Naive thymus-derived CD8-positive, alpha-beta T cell (primary cell): ENCODE measurements around the gene HNRNPF. TPM values are rescaled to one million over a fixed set of nuclear protein-coding genes. Genes with fewer than 3 reads are reported as not detected.
"Not testable (repeated sequence)": the region's sequence is repeated elsewhere in the genome, so short reads cannot be mapped to it uniquely, and the experiment has no call there.

ENCODE experiments used
- ATAC-seq, 2 donors: fragments of 150-1000 bp; cut with Tn5 transposase in 1 of 2; sonication (Bioruptor Pico), chemical (Tn5 transposase) in 1 of 2; 1 replicate in 1 of 2; 2 replicates in 1 of 2; pipeline ENCODE4 v1.10.0; 2021; ENCODE audit warnings: mild to moderate bottlenecking in 2 of 2, moderate library complexity in 2 of 2
- POLR2A ChIA-PET: fragments of 350-600 bp; sonication (Branson Sonifier 250); formaldehyde crosslinking; loops from one replicate; lab custom pipeline; 2021; ENCODE audit warnings: antibody characterized with exemption; lab: Charles Lee
- DNase-seq, 10 donors: peaks; one replicate each; pipeline versions ENCODE4 v3.0.0 to v3.0.0-alpha.2; 2020 to 2022
- H3K27ac Mint-ChIP-seq, 10 donors: one replicate each; pipeline ENCODE4 v1.8.0; 2020 to 2022; ENCODE audit warnings: mild to moderate bottlenecking in 10 of 10, mixed read lengths in 10 of 10, moderate library complexity in 4 of 10, inconsistent platforms in 1 of 10
- H3K27me3 Mint-ChIP-seq, 5 donors: one replicate each; pipeline ENCODE4 v1.8.0; 2021 to 2022; ENCODE audit warnings: mixed read lengths in 5 of 5
- H3K36me3 Mint-ChIP-seq, 3 donors: one replicate each; pipeline ENCODE4 v1.8.0; 2020 to 2022; ENCODE audit warnings: mixed read lengths in 3 of 3, mild to moderate bottlenecking in 2 of 3, inconsistent platforms in 1 of 3
- H3K4me1 Mint-ChIP-seq, 4 donors: one replicate each; pipeline ENCODE4 v1.8.0; 2021 to 2022; ENCODE audit warnings: mixed read lengths in 4 of 4
- H3K4me3 Mint-ChIP-seq, 10 donors: one replicate each; pipeline ENCODE4 v1.8.0; 2020 to 2022; ENCODE audit warnings: mild to moderate bottlenecking in 10 of 10, mixed read lengths in 10 of 10, moderate library complexity in 6 of 10, inconsistent platforms in 1 of 10
- H3K9me3 Mint-ChIP-seq, 9 donors: one replicate each; pipeline ENCODE4 v1.8.0; 2020 to 2022; ENCODE audit warnings: mixed read lengths in 9 of 9, mild to moderate bottlenecking in 3 of 9, inconsistent platforms in 1 of 9, moderate library complexity in 1 of 9
- polyA plus RNA-seq, 3 donors: library from polyadenylated mRNA; unstranded; fragments of 300-500 nt; fragmentation: Illumina TruSeq; gene quantifications; one replicate each; pipeline ENCODE4 v1.2.3, GENCODE V29; 2021
- total RNA-seq, 8 experiments: library from RNA in 2 of 8; stranded (reverse) in 2 of 8; gene quantifications; one replicate each; pipeline ENCODE4 v1.2.3 and lab custom pipeline; 2021 to 2026

HNRNPF gene
- total RNA-seq: 100 to 1,000 TPM; 155 to 168 TPM
- polyA plus RNA-seq: 100 to 1,000 TPM; 160 to 202 (median 174) TPM
- total RNA-seq (lab: John Stamatoyannopoulos, UW): 136 to 679 (median 252) reads per million in 6 experiments

DNA sequence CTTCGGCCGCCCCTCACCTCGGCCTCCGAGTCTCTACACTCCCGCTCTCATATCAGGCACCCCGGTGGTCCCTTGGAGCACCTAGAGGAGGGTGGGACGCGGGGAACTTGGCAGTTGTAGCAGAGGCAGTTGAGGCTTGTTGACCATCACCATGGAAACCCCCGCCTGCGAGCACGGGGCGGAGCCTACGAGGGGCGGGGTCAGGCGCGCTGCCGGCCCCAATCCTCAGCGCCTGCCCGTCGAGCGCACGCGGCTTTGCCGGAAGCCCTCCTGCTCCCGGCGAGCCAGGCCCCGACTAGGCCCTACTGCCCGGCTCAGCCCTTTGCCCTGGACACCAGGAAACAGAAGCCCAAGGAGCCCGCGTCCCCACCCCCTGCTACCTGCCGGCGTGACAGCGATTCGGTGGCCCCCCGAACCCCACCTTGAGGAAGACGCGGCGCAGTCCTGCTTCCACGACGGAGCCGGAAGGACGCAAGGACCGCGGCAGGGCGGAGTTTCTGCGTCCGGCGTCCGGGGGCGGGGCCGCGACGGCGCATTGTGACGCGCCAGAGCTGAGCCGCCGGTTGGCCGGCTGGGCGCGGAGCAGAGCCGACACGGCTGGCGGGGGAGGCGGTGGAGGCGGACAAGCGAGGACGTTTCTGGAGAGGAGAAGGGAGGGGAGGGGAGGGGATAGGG, at the start of gene HNRNPF:
HNRNPF (minus strand) TSS at position 477 of the 675 bp plus-strand sequence. CDS start 21,302 bp downstream, outside the sequence.
- DNase-seq: peak; percentile 92 to 98 (median 96)
- Mint-ChIP-seq H3K4me3 (peak within 1 kb of the TSS; percentile 95 to 100 (median 100)), H3K4me1 (peaks cover 17 to 39% (median 28%) of the 10 kb centered on the region in 4 donors), H3K9me3 (no peaks in the 10 kb centered on the region), H3K27ac (peak within 1 kb of the TSS; percentile 98 to 100 (median 99)), H3K27me3 (no peaks in the 10 kb centered on the region), H3K36me3 (peaks cover 0 to 8% (median 0%) of the 10 kb centered on the region in 3 donors)
- peak; percentile 68 to 75 for ATAC-seq
- POLR2A ChIA-PET: interaction anchor here (0.5 to 4.0 kb wide), 19 partner anchors 11 to 271 kb away, joined by 3 to 49 read pairs (median 6); partner anchors contain the start of genes CSGALNACT2, ZNF32 and ZNF487

DNA sequence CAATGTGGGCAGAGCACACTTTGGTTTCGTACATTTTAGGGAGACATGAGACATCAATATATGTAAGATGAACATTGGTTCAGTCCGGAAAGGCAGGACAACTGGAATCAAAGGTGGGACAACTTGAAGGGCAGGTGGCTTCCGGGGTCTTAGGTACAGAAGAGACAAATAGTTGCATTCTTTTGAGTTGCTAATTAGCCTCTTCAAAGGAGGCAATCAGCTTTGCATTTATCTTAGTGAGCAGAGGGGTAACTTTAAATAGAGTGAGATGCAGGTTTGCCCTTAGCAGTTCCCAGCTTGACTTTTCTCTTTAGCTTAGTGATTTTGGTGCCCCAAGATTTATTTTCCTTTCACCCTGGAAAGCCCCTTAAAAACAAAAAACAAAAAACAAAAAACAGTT, 49.2 kb upstream of the HNRNPF start:
- Mint-ChIP-seq H3K4me3 (peak overlapping the region in 2 of 10 donors; percentile 2 to 38), H3K9me3 (no peaks in the 10 kb centered on the region), H3K27me3 (no peaks in the 10 kb centered on the region), H3K36me3 (no peaks in the 10 kb centered on the region), H3K27ac (peak overlapping the region in 9 of 10 donors; percentile 59 to 85 (median 78)), H3K4me1 (peaks cover 18 to 46% (median 41%) of the 10 kb centered on the region in 4 donors)
- ATAC-seq (no peak), DNase-seq (no peak)
- POLR2A ChIA-PET: interaction anchor here (0.6 to 2.0 kb wide), 2 partner anchors 50 to 77 kb away, joined by 4 to 8 read pairs; no protein-coding TSS in a partner anchor

DNA sequence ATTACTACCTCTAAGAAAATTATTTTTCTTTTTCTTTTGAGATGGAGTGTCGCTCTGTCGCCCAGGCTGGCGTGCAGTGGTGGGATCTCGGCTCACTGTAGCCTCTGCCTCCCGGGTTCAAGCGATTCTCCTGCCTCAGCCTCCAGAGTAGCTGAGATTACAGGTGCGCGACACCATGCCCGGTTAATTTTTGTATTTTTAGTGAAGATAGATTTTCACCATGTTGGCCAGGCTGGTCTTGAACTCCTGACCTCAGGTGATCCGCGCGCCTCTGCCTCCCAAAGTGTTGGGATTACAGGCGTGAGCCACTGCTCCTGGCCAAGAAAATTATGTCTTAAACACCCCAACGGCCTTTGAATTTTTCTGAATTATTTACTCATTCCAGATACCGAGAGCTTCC, 47.6 kb upstream of the HNRNPF start:
- ATAC-seq, DNase-seq, POLR2A ChIA-PET, H3K9me3 Mint-ChIP-seq, H3K36me3 Mint-ChIP-seq, H3K27me3 Mint-ChIP-seq: not testable (repeated sequence)
- H3K4me1 Mint-ChIP-seq: peaks cover 25 to 57% (median 52%) of the 10 kb centered on the region in 4 donors
- H3K27ac Mint-ChIP-seq: peak overlapping the region; percentile 99 to 100 (median 99)
- H3K4me3 Mint-ChIP-seq: peak overlapping the region in 8 of 10 donors; percentile 8 to 97 (median 53)

DNA sequence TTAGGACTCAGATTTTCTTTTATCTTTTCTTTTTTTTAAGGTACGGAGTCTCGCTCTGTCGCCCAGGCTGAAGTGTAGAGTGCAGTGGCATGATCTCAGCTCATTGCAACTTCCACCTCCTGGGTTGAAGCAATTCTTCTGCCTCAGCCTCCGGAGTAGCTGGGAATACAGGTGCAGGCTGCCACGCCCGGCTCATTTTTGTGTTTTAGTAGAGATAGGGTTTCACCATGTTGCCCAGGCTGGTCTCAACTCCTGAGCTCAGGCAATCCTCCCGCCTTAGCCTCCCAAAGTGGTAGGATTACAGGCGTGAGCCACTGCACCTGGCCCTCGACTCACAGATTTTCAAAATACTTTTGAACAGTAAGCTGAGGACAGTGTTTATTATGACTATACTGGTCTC, 45.0 kb upstream of the HNRNPF start:
- ATAC-seq, H3K9me3 Mint-ChIP-seq, H3K36me3 Mint-ChIP-seq, H3K27me3 Mint-ChIP-seq, DNase-seq: not testable (repeated sequence)
- Mint-ChIP-seq H3K4me1 (peaks cover 25 to 60% (median 53%) of the 10 kb centered on the region in 4 donors), H3K4me3 (peak overlapping the region in 8 of 10 donors; percentile 84 to 99 (median 96)), H3K27ac (peak overlapping the region; percentile 99 to 100 (median 99))
- POLR2A ChIA-PET: interaction anchor here (0.6 kb wide), 1 partner anchor 30 kb away, joined by 5 read pairs; no protein-coding TSS in a partner anchor

DNA sequence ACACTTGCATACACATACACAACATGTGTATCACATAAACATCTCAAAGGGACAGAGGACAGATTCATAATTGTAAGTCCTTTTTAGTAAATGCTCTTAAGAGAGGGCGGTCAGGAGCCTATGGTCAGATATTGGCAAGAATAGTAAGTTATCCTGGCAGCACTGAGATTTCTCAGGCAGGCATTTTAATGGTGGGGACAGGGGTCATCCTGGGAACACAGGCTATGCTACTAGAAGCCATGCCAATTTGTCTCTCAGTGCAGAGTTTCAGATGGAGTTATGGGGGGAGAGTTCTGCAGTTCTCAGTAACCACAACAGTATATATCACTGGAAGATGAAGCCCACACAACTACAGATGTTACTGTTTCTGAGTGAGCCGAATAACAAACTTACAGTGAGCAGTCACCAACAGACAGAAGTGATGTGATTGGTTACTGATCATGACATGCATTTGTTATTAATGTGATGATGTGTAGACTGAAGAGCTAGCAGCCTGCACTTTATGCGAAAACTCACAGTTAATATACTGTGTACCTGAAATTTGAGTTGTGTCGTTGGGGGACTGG, 44.4 kb upstream of the HNRNPF start:
- Mint-ChIP-seq H3K9me3 (no peaks in the 10 kb centered on the region), H3K4me1 (peaks cover 25 to 55% (median 51%) of the 10 kb centered on the region in 4 donors), H3K4me3 (peak overlapping the region; percentile 16 to 84 (median 73)), H3K27ac (peak overlapping the region; percentile 85 to 99 (median 97)), H3K27me3 (no peaks in the 10 kb centered on the region), H3K36me3 (no peaks in the 10 kb centered on the region)
- DNase-seq: peak in 3 of 10 donors; percentile 25 to 46 (median 35)
- POLR2A ChIA-PET: interaction anchor here (1.4 kb wide), 1 partner anchor 9 kb away, joined by 3 read pairs; no protein-coding TSS in a partner anchor
- peak; percentile 7 to 9 for ATAC-seq

GRCh38 chr10:43452356-43452914, 43.4 kb upstream of the HNRNPF start:
- DNase-seq: no peak
- peaks cover 0 to 3% (median 0%) of the 10 kb centered on the region in 9 donors for H3K9me3 Mint-ChIP-seq
- peaks cover 0 to 2% (median 0%) of the 10 kb centered on the region in 3 donors for H3K36me3 Mint-ChIP-seq
- no peaks in the 10 kb centered on the region for H3K27me3 Mint-ChIP-seq
- no peak for ATAC-seq
- peak overlapping the region; percentile 59 to 84 (median 78) for H3K4me3 Mint-ChIP-seq
- POLR2A ChIA-PET: interaction anchor here (0.7 to 1.9 kb wide), 11 partner anchors 8 to 669 kb away, joined by 3 to 11 read pairs (median 4); no protein-coding TSS in a partner anchor
- H3K4me1 Mint-ChIP-seq: peaks cover 25 to 53% (median 48%) of the 10 kb centered on the region in 4 donors
- peak overlapping the region; percentile 85 to 99 (median 97) for H3K27ac Mint-ChIP-seq

GRCh38 chr10:43448742-43449141, 39.8 kb upstream of the HNRNPF start:
- ATAC-seq (no peak), DNase-seq (no peak)
- no peak overlapping the region for H3K4me3 Mint-ChIP-seq
- H3K4me1 Mint-ChIP-seq: peaks cover 15 to 34% (median 26%) of the 10 kb centered on the region in 4 donors
- no peaks in the 10 kb centered on the region for H3K27me3 Mint-ChIP-seq
- POLR2A ChIA-PET: interaction anchor here (0.6 to 1.7 kb wide), 4 partner anchors 9 to 56 kb away, joined by 3 to 5 read pairs (median 4); partner anchors contain the start of gene ZNF487
- peaks cover 0 to 10% (median 8%) of the 10 kb centered on the region in 3 donors for H3K36me3 Mint-ChIP-seq
- peaks cover 0 to 14% (median 2%) of the 10 kb centered on the region in 9 donors for H3K9me3 Mint-ChIP-seq
- H3K27ac Mint-ChIP-seq: peak overlapping the region in 1 of 10 donors; percentile 75

DNA sequence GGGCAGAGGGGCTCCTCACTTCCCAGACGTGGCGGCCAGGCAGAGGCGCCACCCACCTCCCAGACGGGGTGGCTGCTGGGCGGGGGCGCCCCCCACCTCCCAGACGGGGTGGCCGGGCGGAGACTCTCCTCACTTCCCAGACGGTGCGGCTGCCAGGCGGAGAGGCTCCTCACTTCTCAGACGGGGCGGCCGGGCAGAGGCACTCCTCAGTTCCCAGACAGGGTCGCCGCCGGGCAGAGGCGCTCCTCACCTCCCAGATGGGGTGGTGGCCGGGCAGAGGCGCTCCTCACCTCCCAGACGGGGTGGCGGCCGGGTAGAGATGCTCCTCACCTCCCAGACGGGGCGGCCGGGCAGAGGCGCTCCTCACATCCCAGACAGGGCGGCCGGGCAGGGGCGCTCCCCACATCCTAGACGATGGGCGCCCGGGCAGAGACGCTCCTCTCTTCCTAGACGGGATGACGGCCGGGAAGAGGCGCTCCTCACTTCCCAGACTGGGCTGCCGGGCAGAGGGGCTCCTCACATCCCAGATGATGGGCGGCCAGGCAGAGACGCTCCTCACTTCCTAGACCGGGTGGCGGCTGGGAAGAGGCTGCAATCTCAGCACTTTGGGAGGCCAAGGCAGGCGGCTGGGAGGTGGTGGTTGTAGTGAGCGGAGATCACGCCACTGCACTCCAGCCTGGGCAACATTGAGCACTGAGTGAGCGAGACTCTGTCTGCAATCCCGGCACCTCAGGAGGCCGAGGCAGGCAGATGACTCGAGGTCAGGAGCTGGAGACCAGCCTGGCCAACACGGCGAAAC, 37.4 kb upstream of the HNRNPF start:
- Mint-ChIP-seq H3K4me1 (peaks cover 0 to 11% (median 4%) of the 10 kb centered on the region in 4 donors), H3K9me3 (peaks cover 0 to 14% (median 2%) of the 10 kb centered on the region in 9 donors)
- not testable (repeated sequence) for ATAC-seq, H3K4me3 Mint-ChIP-seq, DNase-seq, H3K36me3 Mint-ChIP-seq, H3K27me3 Mint-ChIP-seq, H3K27ac Mint-ChIP-seq
- POLR2A ChIA-PET: interaction anchor here (1.2 kb wide), 1 partner anchor 9 kb away, joined by 5 read pairs; the partner anchor contains the start of gene ZNF487

DNA sequence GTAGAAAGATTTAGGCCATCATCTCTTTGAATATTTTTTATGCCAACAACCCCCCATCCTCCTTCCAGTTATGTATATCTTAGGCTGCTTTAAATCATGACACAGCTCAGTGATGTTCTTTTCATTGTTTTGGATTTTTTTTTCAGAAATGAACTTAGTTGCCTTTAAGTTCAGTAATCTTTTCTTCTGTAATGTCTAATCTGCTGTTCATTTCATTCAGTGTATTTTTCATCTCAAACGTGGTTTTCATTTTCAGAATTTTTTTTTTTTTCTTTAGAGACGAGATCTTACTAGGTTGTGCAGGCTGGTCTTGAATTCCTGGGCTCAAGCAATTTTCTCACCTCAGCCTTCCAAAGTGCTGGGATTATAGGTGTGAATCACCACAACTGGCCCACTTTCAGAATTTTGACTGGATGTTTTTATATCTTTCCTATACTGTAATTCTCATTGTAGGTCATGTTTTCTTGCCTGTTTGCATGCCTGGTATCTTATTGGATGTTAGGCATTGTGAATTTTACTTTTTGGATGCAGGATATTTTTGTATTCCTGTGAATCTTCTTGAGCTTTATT, 36.0 kb upstream of the HNRNPF start:
- no peak overlapping the region for H3K4me3 Mint-ChIP-seq
- peaks cover 0 to 14% (median 2%) of the 10 kb centered on the region in 9 donors for H3K9me3 Mint-ChIP-seq
- no peak for ATAC-seq
- H3K4me1 Mint-ChIP-seq: peaks cover 0 to 14% (median 6%) of the 10 kb centered on the region in 4 donors
- no peaks in the 10 kb centered on the region for H3K27me3 Mint-ChIP-seq
- POLR2A ChIA-PET: interaction anchor here (0.6 to 1.4 kb wide), 4 partner anchors 8 to 37 kb away, joined by 3 to 5 read pairs (median 4); partner anchors contain the start of genes HNRNPF and ZNF487
- no peak for DNase-seq
- H3K36me3 Mint-ChIP-seq: peaks cover 0 to 10% (median 8%) of the 10 kb centered on the region in 3 donors
- peak overlapping the region in 2 of 10 donors; percentile 3 to 36 for H3K27ac Mint-ChIP-seq

DNA sequence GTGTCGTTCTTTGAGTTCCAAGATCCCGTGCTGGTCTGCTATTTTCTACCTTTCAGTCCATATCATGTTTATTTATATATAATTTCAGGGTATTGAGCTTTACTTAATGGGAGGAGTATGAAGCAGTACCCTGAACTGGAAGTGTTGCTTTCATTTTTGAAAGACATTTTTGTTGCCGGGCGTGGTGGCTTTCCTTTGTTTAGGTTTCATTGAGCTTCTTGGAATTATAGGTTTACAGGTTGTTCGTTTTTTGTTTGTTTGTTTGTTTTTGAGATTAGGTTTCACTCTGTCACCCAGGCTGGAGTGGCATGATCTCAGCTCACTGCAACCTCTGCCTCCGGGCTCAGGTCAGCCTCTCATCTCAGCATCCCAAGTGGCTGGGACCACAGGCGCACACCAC, 35.3 kb upstream of the HNRNPF start:
- no peak for DNase-seq
- H3K27me3 Mint-ChIP-seq: no peaks in the 10 kb centered on the region
- peaks cover 0 to 10% (median 8%) of the 10 kb centered on the region in 3 donors for H3K36me3 Mint-ChIP-seq
- peaks cover 0 to 14% (median 2%) of the 10 kb centered on the region in 9 donors for H3K9me3 Mint-ChIP-seq
- H3K4me1 Mint-ChIP-seq: peaks cover 0 to 17% (median 7%) of the 10 kb centered on the region in 4 donors
- no peak overlapping the region for H3K4me3 Mint-ChIP-seq
- H3K27ac Mint-ChIP-seq: no peak overlapping the region
- no peak for ATAC-seq
- POLR2A ChIA-PET: interaction anchor here (0.6 to 1.4 kb wide), 3 partner anchors 8 to 37 kb away, joined by 3 to 5 read pairs (median 3); no protein-coding TSS in a partner anchor
